ENCODE results near the gene ADCY7. TPM values are rescaled to one million over a fixed set of nuclear protein-coding genes. Genes with fewer than 3 reads are reported as not detected.

The ADCY7 gene
- total and polyA plus RNA-seq, 10 donors = 9.8 to 158 (median 99.2) TPM

DNA sequence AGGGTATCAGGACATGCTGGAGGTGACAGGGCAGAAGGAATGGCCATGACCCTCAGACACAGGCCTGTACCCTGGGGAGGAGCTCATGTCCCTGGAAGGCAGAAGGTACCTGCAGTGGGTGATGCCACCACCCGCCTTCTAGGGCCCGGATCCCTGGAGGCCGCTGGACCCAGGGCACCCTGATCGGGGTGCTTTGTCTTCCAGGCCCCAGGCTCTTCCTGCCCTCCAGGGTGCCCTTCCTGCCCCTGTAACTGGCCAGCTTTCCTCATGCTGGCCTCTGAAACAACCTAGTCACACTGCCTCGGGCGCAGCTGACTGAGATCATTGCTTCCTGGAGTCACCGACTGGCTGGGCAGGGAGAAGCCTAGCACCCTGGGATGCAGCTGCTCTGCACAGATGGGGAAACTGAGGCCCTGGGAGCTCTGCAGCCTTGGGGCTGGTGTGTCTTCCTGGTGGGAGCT, 5.8 kb downstream of the ADCY7 start:
- no peaks in the 10 kb centered on the region for H3K9me3 ChIP-seq
- H3K27me3 ChIP-seq (replicated peaks in 1 of 7) = no peaks in the 10 kb centered on the region
- intact Hi-C loops (cut with DNase I; ENCODE audit: low total_unique reads) = no loop called here
- peaks cover 0 to 11% (median 0%) of the 10 kb centered on the region in 6 donors for H3K36me3 ChIP-seq
- H3K4me1 ChIP-seq = peaks cover 50 to 100% (median 99%) of the 10 kb centered on the region in 6 donors
- H3K4me3 ChIP-seq = no peak overlapping the region
- 28 to 64% (median 52%) methylated on average over 4 to 7 of the region's 7 CpGs for WGBS, 5 donors
- TF ChIP-seq CTCF (IDR thresholded peaks at IDR 0.05 in 8 of 11, conservative IDR thresholded peaks at IDR 0.05 in 3 of 11) = no peak
- no peak for TF ChIP-seq POLR2AphosphoS5 (IDR thresholded peaks at IDR 0.05)
- no peak for TF ChIP-seq POLR2A (IDR thresholded peaks at IDR 0.05)
- peak overlapping the region in 6 of 8 donors; percentile 90 to 98 (median 96) for H3K27ac ChIP-seq
- peak; percentile 75 for DNase-seq

- 67 to 90% (median 71%) methylated on average over 2 to 5 of the region's 5 CpGs for WGBS, 5 donors
- Histone ChIP-seq H3K9me3 (no peaks in the 10 kb centered on the region), H3K36me3 (peaks cover 0 to 11% (median 0%) of the 10 kb centered on the region in 6 donors), H3K27me3 (replicated peaks in 1 of 7) (no peaks in the 10 kb centered on the region), H3K27ac (peak overlapping the region in 7 of 8 donors; percentile 19 to 98 (median 94)), H3K4me3 (peak overlapping the region in 1 of 8 donors; percentile 72), H3K4me1 (peaks cover 50 to 100% (median 99%) of the 10 kb centered on the region in 6 donors)
- TF ChIP-seq POLR2AphosphoS5 (IDR thresholded peaks at IDR 0.05) = no peak
- no peak for TF ChIP-seq CTCF (IDR thresholded peaks at IDR 0.05 in 8 of 11, conservative IDR thresholded peaks at IDR 0.05 in 3 of 11)
- no peak for TF ChIP-seq POLR2A (IDR thresholded peaks at IDR 0.05)
- intact Hi-C loops (cut with DNase I; ENCODE audit: low total_unique reads) = no loop called here
- peak; percentile 73 for DNase-seq
These were observed 6.5 kb downstream of the ADCY7 start for GRCh38 chr16:50272687-50273381.

- WGBS, 5 donors = 65 to 83% (median 74%) methylated on average over 2 of the region's 2 CpGs
- Histone ChIP-seq H3K27ac (peak overlapping the region in 7 of 8 donors; percentile 90 to 98 (median 94)), H3K9me3 (no peaks in the 10 kb centered on the region), H3K27me3 (replicated peaks in 1 of 7) (no peaks in the 10 kb centered on the region), H3K4me3 (peak overlapping the region in 1 of 8 donors; percentile 72), H3K36me3 (peaks cover 0 to 11% (median 0%) of the 10 kb centered on the region in 6 donors), H3K4me1 (peaks cover 49 to 100% (median 99%) of the 10 kb centered on the region in 6 donors)
- peak; percentile 73 for DNase-seq
- no peak for TF ChIP-seq POLR2A (IDR thresholded peaks at IDR 0.05)
- no peak for TF ChIP-seq POLR2AphosphoS5 (IDR thresholded peaks at IDR 0.05)
- no peak for TF ChIP-seq CTCF (IDR thresholded peaks at IDR 0.05 in 8 of 11, conservative IDR thresholded peaks at IDR 0.05 in 3 of 11)
- intact Hi-C loops (cut with DNase I; ENCODE audit: low total_unique reads) = no loop called here
These were observed 7.0 kb downstream of the ADCY7 start for GRCh38 chr16:50273382-50273690.

GRCh38 chr16:50273888-50274325, 7.6 kb downstream of the ADCY7 start:
- peak; percentile 90 for DNase-seq
- Histone ChIP-seq H3K27me3 (replicated peaks in 1 of 7) (no peaks in the 10 kb centered on the region), H3K9me3 (no peaks in the 10 kb centered on the region), H3K4me1 (peaks cover 55 to 100% (median 99%) of the 10 kb centered on the region in 6 donors), H3K4me3 (peak overlapping the region in 7 of 8 donors; percentile 27 to 72 (median 46)), H3K27ac (peak overlapping the region; percentile 90 to 98 (median 92)), H3K36me3 (peaks cover 0 to 11% (median 0%) of the 10 kb centered on the region in 6 donors)
- 6 to 38% (median 27%) methylated on average over 13 of the region's 13 CpGs for WGBS, 5 donors
- intact Hi-C loops (cut with DNase I; ENCODE audit: low total_unique reads) = no loop called here
- TF ChIP-seq POLR2A (IDR thresholded peaks at IDR 0.05) (no peak), POLR2AphosphoS5 (IDR thresholded peaks at IDR 0.05) (peak; percentile 50 to 58 (median 54))
